Measurements from ENCODE around the gene JPH2.

GRCh38 chr20:44135417-44136204 lies 51.4 kb downstream of the JPH2 start:
- TF ChIP-seq ATF3 (IDR thresholded peaks at IDR 0.05) (no peak), MAX (IDR thresholded peaks at IDR 0.05) (no peak), JUND (IDR thresholded peaks at IDR 0.05) (no peak), RAD21 (IDR thresholded peaks at IDR 0.05) (no peak), CTCF (IDR thresholded peaks at IDR 0.05; ENCODE audit: low read depth, low read length, missing input control) (no peak)
